ENCODE measurements around the gene GNAS. TPM values are rescaled to one million over a fixed set of nuclear protein-coding genes. Genes with fewer than 3 reads are reported as not detected.

The GNAS gene
- total and polyA plus RNA-seq, 10 donors, result 722 to 854 (median 770) TPM

- DNase-seq, result no peak
- Histone ChIP-seq H3K9me3 (no peaks in the 10 kb centered on the region), H3K4me3 (peak overlapping the region in 3 of 8 donors; percentile 1 to 48 (median 14)), H3K4me1 (peaks cover 31 to 98% (median 49%) of the 10 kb centered on the region in 6 donors), H3K36me3 (peaks cover 13 to 92% (median 74%) of the 10 kb centered on the region in 6 donors), H3K27me3 (replicated peaks in 1 of 7) (no peaks in the 10 kb centered on the region), H3K27ac (peak overlapping the region; percentile 67 to 86 (median 82))
- WGBS, 5 donors, result 33 to 53% (median 44%) methylated on average over 3 of the region's 3 CpGs
- intact Hi-C loops (cut with DNase I; ENCODE audit: low total_unique reads), result loop anchor here (10.0 kb wide), 1 partner anchor 68 kb away; no protein-coding TSS in a partner anchor
- TF ChIP-seq POLR2AphosphoS5 (IDR thresholded peaks at IDR 0.05), result no peak
- no peak for TF ChIP-seq POLR2A (IDR thresholded peaks at IDR 0.05)
- TF ChIP-seq CTCF (IDR thresholded peaks at IDR 0.05 in 8 of 11, conservative IDR thresholded peaks at IDR 0.05 in 3 of 11), result no peak
Measured at GRCh38 chr20:58906894-58907293, 54.4 kb downstream of the GNAS start.

- peak in 1 of 3 donors; percentile 82 for TF ChIP-seq POLR2AphosphoS5 (IDR thresholded peaks at IDR 0.05)
- TF ChIP-seq POLR2A (IDR thresholded peaks at IDR 0.05), result peak in 1 of 3 donors; percentile 34
- no peak for TF ChIP-seq CTCF (IDR thresholded peaks at IDR 0.05 in 8 of 11, conservative IDR thresholded peaks at IDR 0.05 in 3 of 11)
- WGBS, 5 donors, result 14 to 16% (median 15%) methylated on average over 13 of the region's 13 CpGs
- intact Hi-C loops (cut with DNase I; ENCODE audit: low total_unique reads), result loop anchor here (10.0 kb wide), 1 partner anchor 67 kb away; no protein-coding TSS in a partner anchor
- Histone ChIP-seq H3K4me1 (peaks cover 31 to 94% (median 46%) of the 10 kb centered on the region in 6 donors), H3K27me3 (replicated peaks in 1 of 7) (no peaks in the 10 kb centered on the region), H3K9me3 (no peaks in the 10 kb centered on the region), H3K27ac (peak overlapping the region; percentile 67 to 86 (median 82)), H3K36me3 (peaks cover 13 to 88% (median 74%) of the 10 kb centered on the region in 6 donors), H3K4me3 (peak overlapping the region in 3 of 8 donors; percentile 1 to 48 (median 14))
- peak; percentile 84 for DNase-seq
Measured at GRCh38 chr20:58907320-58908137, 55.0 kb downstream of the GNAS start.

- intact Hi-C loops (cut with DNase I; ENCODE audit: low total_unique reads), result loop anchor here (10.0 kb wide), 1 partner anchor 67 kb away; no protein-coding TSS in a partner anchor
Measured at GRCh38 chr20:58908221-58908620, 55.7 kb downstream of the GNAS start.

More at GRCh38 chr20:58908221-58908620, 55.7 kb downstream of the GNAS start:
- 7 to 18% (median 8%) methylated on average over 4 of the region's 4 CpGs for WGBS, 5 donors
- H3K9me3 ChIP-seq, result no peaks in the 10 kb centered on the region
- peak overlapping the region in 2 of 8 donors; percentile 14 to 48 for H3K4me3 ChIP-seq
- TF ChIP-seq CTCF (IDR thresholded peaks at IDR 0.05 in 8 of 11, conservative IDR thresholded peaks at IDR 0.05 in 3 of 11) (no peak), POLR2A (IDR thresholded peaks at IDR 0.05) (no peak), POLR2AphosphoS5 (IDR thresholded peaks at IDR 0.05) (no peak)
- H3K27ac ChIP-seq, result peak overlapping the region; percentile 67 to 86 (median 82)
- peaks cover 31 to 87% (median 44%) of the 10 kb centered on the region in 6 donors for H3K4me1 ChIP-seq
- no peaks in the 10 kb centered on the region for H3K27me3 ChIP-seq (replicated peaks in 1 of 7)
- H3K36me3 ChIP-seq, result peaks cover 13 to 81% (median 73%) of the 10 kb centered on the region in 6 donors
- no peak for DNase-seq
